Measurements from ENCODE around the gene AGBL5. TPM values are rescaled to one million over a fixed set of nuclear protein-coding genes. Genes with fewer than 3 reads are reported as not detected.

Gene AGBL5
- total and polyA plus RNA-seq, 2 of the 13 experiments (the other 11 are each of a cell fraction or from before 2014, with no cell fraction given), result 55.9 to 73.3 TPM

DNA sequence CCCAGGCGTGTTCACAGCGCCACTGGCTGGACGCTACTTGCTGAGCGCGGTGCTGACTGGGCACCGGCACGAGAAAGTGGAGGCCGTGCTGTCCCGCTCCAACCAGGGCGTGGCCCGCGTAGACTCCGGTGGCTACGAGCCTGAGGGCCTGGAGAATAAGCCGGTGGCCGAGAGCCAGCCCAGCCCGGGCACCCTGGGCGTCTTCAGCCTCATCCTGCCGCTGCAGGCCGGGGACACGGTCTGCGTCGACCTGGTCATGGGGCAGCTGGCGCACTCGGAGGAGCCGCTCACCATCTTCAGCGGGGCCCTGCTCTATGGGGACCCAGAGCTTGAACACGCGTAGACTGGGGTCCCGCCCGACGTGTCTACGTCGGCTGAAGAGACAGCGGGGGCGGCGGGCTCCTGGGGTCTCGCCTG, 34.2 kb downstream of the AGBL5 start (continued):
- TF ChIP-seq, protein P1, sequence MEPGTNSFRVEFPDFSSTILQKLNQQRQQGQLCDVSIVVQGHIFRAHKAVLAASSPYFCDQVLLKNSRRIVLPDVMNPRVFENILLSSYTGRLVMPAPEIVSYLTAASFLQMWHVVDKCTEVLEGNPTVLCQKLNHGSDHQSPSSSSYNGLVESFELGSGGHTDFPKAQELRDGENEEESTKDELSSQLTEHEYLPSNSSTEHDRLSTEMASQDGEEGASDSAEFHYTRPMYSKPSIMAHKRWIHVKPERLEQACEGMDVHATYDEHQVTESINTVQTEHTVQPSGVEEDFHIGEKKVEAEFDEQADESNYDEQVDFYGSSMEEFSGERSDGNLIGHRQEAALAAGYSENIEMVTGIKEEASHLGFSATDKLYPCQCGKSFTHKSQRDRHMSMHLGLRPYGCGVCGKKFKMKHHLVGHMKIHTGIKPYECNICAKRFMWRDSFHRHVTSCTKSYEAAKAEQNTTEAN (CRISPR knock-in tag; conservative IDR thresholded peaks at IDR 0.05), result no peak
- TF ChIP-seq, protein P2, sequence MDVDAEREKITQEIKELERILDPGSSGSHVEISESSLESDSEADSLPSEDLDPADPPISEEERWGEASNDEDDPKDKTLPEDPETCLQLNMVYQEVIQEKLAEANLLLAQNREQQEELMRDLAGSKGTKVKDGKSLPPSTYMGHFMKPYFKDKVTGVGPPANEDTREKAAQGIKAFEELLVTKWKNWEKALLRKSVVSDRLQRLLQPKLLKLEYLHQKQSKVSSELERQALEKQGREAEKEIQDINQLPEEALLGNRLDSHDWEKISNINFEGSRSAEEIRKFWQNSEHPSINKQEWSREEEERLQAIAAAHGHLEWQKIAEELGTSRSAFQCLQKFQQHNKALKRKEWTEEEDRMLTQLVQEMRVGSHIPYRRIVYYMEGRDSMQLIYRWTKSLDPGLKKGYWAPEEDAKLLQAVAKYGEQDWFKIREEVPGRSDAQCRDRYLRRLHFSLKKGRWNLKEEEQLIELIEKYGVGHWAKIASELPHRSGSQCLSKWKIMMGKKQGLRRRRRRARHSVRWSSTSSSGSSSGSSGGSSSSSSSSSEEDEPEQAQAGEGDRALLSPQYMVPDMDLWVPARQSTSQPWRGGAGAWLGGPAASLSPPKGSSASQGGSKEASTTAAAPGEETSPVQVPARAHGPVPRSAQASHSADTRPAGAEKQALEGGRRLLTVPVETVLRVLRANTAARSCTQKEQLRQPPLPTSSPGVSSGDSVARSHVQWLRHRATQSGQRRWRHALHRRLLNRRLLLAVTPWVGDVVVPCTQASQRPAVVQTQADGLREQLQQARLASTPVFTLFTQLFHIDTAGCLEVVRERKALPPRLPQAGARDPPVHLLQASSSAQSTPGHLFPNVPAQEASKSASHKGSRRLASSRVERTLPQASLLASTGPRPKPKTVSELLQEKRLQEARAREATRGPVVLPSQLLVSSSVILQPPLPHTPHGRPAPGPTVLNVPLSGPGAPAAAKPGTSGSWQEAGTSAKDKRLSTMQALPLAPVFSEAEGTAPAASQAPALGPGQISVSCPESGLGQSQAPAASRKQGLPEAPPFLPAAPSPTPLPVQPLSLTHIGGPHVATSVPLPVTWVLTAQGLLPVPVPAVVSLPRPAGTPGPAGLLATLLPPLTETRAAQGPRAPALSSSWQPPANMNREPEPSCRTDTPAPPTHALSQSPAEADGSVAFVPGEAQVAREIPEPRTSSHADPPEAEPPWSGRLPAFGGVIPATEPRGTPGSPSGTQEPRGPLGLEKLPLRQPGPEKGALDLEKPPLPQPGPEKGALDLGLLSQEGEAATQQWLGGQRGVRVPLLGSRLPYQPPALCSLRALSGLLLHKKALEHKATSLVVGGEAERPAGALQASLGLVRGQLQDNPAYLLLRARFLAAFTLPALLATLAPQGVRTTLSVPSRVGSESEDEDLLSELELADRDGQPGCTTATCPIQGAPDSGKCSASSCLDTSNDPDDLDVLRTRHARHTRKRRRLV (CRISPR knock-in tag; IDR thresholded peaks at IDR 0.05), result 0 out of 2 replicates have a peak, but pooled peaks have one; percentile 12
- TF ChIP-seq, protein P3, sequence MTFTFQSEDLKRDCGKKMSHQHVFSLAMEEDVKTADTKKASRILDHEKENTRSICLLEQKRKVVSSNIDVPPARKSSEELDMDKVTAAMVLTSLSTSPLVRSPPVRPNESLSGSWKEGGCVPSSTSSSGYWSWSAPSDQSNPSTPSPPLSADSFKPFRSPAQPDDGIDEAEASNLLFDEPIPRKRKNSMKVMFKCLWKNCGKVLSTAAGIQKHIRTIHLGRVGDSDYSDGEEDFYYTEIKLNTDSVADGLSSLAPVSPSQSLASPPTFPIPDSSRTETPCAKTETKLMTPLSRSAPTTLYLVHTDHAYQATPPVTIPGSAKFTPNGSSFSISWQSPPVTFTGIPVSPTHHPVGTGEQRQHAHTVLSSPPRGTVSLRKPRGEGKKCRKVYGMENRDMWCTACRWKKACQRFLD (CRISPR knock-in tag; IDR thresholded peaks at IDR 0.05; ENCODE audit: borderline replicate concordance), result no peak
- TF ChIP-seq NR2F1 (CRISPR knock-in tag; IDR thresholded peaks at IDR 0.05), result no peak
- no peak for TF ChIP-seq ZNF879 (CRISPR knock-in tag; IDR thresholded peaks at IDR 0.05)
- TF ChIP-seq, protein P4, sequence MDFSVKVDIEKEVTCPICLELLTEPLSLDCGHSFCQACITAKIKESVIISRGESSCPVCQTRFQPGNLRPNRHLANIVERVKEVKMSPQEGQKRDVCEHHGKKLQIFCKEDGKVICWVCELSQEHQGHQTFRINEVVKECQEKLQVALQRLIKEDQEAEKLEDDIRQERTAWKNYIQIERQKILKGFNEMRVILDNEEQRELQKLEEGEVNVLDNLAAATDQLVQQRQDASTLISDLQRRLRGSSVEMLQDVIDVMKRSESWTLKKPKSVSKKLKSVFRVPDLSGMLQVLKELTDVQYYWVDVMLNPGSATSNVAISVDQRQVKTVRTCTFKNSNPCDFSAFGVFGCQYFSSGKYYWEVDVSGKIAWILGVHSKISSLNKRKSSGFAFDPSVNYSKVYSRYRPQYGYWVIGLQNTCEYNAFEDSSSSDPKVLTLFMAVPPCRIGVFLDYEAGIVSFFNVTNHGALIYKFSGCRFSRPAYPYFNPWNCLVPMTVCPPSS (IDR thresholded peaks at IDR 0.05), result no peak
- no peak for TF ChIP-seq ZNF577 (CRISPR knock-in tag; IDR thresholded peaks at IDR 0.05; ENCODE audit: borderline replicate concordance, low read depth)
- TF ChIP-seq, protein P5, sequence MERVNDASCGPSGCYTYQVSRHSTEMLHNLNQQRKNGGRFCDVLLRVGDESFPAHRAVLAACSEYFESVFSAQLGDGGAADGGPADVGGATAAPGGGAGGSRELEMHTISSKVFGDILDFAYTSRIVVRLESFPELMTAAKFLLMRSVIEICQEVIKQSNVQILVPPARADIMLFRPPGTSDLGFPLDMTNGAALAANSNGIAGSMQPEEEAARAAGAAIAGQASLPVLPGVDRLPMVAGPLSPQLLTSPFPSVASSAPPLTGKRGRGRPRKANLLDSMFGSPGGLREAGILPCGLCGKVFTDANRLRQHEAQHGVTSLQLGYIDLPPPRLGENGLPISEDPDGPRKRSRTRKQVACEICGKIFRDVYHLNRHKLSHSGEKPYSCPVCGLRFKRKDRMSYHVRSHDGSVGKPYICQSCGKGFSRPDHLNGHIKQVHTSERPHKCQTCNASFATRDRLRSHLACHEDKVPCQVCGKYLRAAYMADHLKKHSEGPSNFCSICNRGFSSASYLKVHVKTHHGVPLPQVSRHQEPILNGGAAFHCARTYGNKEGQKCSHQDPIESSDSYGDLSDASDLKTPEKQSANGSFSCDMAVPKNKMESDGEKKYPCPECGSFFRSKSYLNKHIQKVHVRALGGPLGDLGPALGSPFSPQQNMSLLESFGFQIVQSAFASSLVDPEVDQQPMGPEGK (CRISPR knock-in tag; IDR thresholded peaks at IDR 0.05), result 0 out of 2 replicates have a peak, but pooled peaks have one; percentile 60
- TF ChIP-seq, protein P6, sequence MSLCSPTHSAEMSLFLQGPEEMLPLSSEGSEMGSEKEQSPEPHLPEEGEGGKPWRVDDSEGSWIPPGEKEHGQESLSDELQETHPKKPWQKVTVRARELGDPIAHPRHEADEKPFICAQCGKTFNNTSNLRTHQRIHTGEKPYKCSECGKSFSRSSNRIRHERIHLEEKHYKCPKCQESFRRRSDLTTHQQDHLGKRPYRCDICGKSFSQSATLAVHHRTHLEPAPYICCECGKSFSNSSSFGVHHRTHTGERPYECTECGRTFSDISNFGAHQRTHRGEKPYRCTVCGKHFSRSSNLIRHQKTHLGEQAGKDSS (CRISPR knock-in tag; IDR thresholded peaks at IDR 0.05; ENCODE audit: borderline replicate concordance, low read depth), result peak; percentile 25; the same call in 1 of the 2 replicates
- no peak for TF ChIP-seq REL (CRISPR knock-in tag; conservative IDR thresholded peaks at IDR 0.05)
- TF ChIP-seq ZNF367 (CRISPR knock-in tag; IDR thresholded peaks at IDR 0.05; ENCODE audit: borderline replicate concordance), result no peak
- TF ChIP-seq, protein P7, sequence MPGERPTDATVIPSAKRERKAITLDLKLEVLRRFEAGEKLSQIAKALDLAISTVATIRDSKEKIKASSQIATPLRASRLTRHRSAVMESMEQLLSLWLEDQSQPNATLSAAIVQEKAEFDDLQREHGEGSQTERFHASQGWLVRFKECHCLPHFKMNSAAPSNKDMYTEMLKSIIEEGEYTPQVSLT (CRISPR knock-in tag; IDR thresholded peaks at IDR 0.05; ENCODE audit: borderline replicate concordance, low read depth), result no peak

All from HepG2 (cell line).